HFFc6 (cell line): ENCODE results near the gene CIB2. TPM values are rescaled to one million over a fixed set of nuclear protein-coding genes. Genes with fewer than 3 reads are reported as not detected.

Source experiments
- DNase-seq: peaks from one replicate; pipeline ENCODE4 v3.0.0-alpha.2; 2018
- H3K27ac Mint-ChIP-seq: 2 replicates; pipeline ENCODE4 v1.8.0; 2020; ENCODE audit warnings: mild to moderate bottlenecking, mixed read lengths
- H3K27me3 Mint-ChIP-seq: 2 replicates; pipeline ENCODE4 v1.8.0; 2021; ENCODE audit warnings: mild to moderate bottlenecking, moderate library complexity, mixed read lengths; ENCODE audit not compliant: insufficient read depth
- H3K36me3 Mint-ChIP-seq: 2 replicates; pipeline ENCODE4 v1.8.0; 2021; ENCODE audit warnings: low read depth, mixed read lengths
- H3K4me1 Mint-ChIP-seq: 2 replicates; pipeline ENCODE4 v1.8.0; 2020; ENCODE audit warnings: low read depth, mixed read lengths
- H3K4me3 Mint-ChIP-seq: 2 replicates; pipeline ENCODE4 v1.8.0; 2020; ENCODE audit warnings: mild to moderate bottlenecking, moderate library complexity, mixed read lengths
- H3K9me3 Mint-ChIP-seq: 2 replicates; pipeline ENCODE4 v1.8.0; 2020; ENCODE audit warnings: mild to moderate bottlenecking, mixed read lengths
- CTCF ChIP-seq: fragments of 200-600 bp; sonication (generic); IDR thresholded peaks from 2 replicates; pipeline ENCODE4 v1.5.0; 2021; ENCODE audit warnings: antibody characterized with exemption, mild to moderate bottlenecking
- total RNA-seq, 6 experiments: library from RNA; stranded (reverse); fragmentation: NEBNext Ultra II Directional; extraction: Animal tissue kit (Norgen Biotek cat#: 25700); gene quantifications; 2 replicates in 1 of 6; 3 replicates in 5 of 6; pipeline ENCODE4 v1.2.3, GENCODE V29; 2021

The CIB2 gene
- total RNA-seq, 6 experiments from 2014 or later, result 1.3 to 1.8 (median 1.4) TPM

GRCh38 chr15:78073046-78073787 is 58.0 kb downstream of the CIB2 start:
- Mint-ChIP-seq H3K9me3 (no peaks in the 10 kb centered on the region), H3K27ac (peak overlapping the region; percentile 97), H3K4me3 (peak overlapping the region; percentile 78), H3K4me1 (peaks cover 57% of the 10 kb centered on the region), H3K36me3 (peaks cover 12% of the 10 kb centered on the region; the same call in 1 of the 2 replicates), H3K27me3 (no peaks in the 10 kb centered on the region; the same call in 1 of the 2 replicates)
- no peak for TF ChIP-seq CTCF
- DNase-seq, result no peak

- Mint-ChIP-seq H3K9me3 (no peaks in the 10 kb centered on the region), H3K4me3 (peak overlapping the region; percentile 78), H3K27me3 (no peaks in the 10 kb centered on the region; the same call in 1 of the 2 replicates), H3K4me1 (peaks cover 51% of the 10 kb centered on the region), H3K27ac (peak overlapping the region; percentile 97), H3K36me3 (peaks cover 12% of the 10 kb centered on the region; the same call in 1 of the 2 replicates)
- peak; percentile 82 for DNase-seq
- TF ChIP-seq CTCF, result no peak
Measured at GRCh38 chr15:78072080-78072892, 59.0 kb downstream of the CIB2 start.

GRCh38 chr15:78071383-78071782 is 59.9 kb downstream of the CIB2 start:
- no peak for TF ChIP-seq CTCF
- no peaks in the 10 kb centered on the region; the same call in 1 of the 2 replicates for H3K27me3 Mint-ChIP-seq
- peak overlapping the region; percentile 78; the same call in 1 of the 2 replicates for H3K4me3 Mint-ChIP-seq
- H3K4me1 Mint-ChIP-seq, result peaks cover 51% of the 10 kb centered on the region
- H3K9me3 Mint-ChIP-seq, result no peaks in the 10 kb centered on the region
- H3K27ac Mint-ChIP-seq, result peak overlapping the region; percentile 97
- no peak for DNase-seq
- H3K36me3 Mint-ChIP-seq, result peaks cover 12% of the 10 kb centered on the region; the same call in 1 of the 2 replicates

- Mint-ChIP-seq H3K27ac (no peak overlapping the region), H3K9me3 (no peaks in the 10 kb centered on the region), H3K27me3 (no peaks in the 10 kb centered on the region; the same call in 1 of the 2 replicates), H3K4me1 (peaks cover 39% of the 10 kb centered on the region), H3K36me3 (peaks cover 12% of the 10 kb centered on the region; the same call in 1 of the 2 replicates), H3K4me3 (peak overlapping the region; percentile 53)
- no peak for DNase-seq
- TF ChIP-seq CTCF, result no peak
Measured at GRCh38 chr15:78070049-78070700, 61.1 kb downstream of the CIB2 start.

- peak; percentile 14; the same call in 1 of the 2 replicates for TF ChIP-seq CTCF
- Mint-ChIP-seq H3K4me3 (peak overlapping the region; percentile 61), H3K27ac (no peak overlapping the region)
Measured at GRCh38 chr15:78069462-78070029, 61.7 kb downstream of the CIB2 start.

More at GRCh38 chr15:78069462-78070029, 61.7 kb downstream of the CIB2 start:
- DNase-seq, result no peak
- Mint-ChIP-seq H3K9me3 (no peaks in the 10 kb centered on the region), H3K36me3 (peaks cover 9% of the 10 kb centered on the region; the same call in 1 of the 2 replicates), H3K27me3 (no peaks in the 10 kb centered on the region; the same call in 1 of the 2 replicates), H3K4me1 (peaks cover 32% of the 10 kb centered on the region)
